ENCODE measurements around the gene ARR3.
"Not testable (repeated sequence)": the region's sequence is repeated elsewhere in the genome, so short reads cannot be mapped to it uniquely, and the experiment has no call there.

ARR3 gene

DNA sequence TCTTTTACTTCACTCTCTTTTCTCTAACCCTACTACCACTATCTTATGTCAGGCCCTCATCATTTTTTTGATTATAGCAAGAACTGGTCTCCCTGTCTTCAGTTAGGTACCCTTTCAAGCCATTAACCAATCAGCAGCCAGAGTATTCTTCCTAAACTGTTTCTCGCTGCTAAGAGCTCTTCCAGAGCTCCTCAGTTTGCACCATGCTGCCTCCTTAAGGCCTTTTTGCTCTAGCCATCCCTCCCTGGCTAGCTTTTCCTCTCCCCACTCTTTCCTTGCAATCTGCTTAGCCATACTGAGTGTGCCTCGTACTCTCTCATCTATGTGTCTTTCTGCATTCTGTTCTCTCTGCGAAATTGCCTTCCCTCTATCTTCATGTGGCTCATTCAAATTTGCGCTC, 54.6 kb downstream of the ARR3 start:
- no peaks in the 10 kb centered on the region for H3K4me1 ChIP-seq
- no peak overlapping the region for H3K4me3 ChIP-seq
- TF ChIP-seq Cebpa-rat (IDR thresholded peaks at IDR 0.05): no peak
- H3K9me3 ChIP-seq: no peaks in the 10 kb centered on the region
- no peak overlapping the region for H3K27ac ChIP-seq
- peaks cover 11% of the 10 kb centered on the region; the same call in 1 of the 2 replicates for H3K36me3 ChIP-seq
- H3K9ac ChIP-seq: no peak overlapping the region
- H3K4me2 ChIP-seq: no peak overlapping the region
- no peaks in the 10 kb centered on the region for H4K20me1 ChIP-seq
- H3K27me3 ChIP-seq: peaks cover 56% of the 10 kb centered on the region

DNA sequence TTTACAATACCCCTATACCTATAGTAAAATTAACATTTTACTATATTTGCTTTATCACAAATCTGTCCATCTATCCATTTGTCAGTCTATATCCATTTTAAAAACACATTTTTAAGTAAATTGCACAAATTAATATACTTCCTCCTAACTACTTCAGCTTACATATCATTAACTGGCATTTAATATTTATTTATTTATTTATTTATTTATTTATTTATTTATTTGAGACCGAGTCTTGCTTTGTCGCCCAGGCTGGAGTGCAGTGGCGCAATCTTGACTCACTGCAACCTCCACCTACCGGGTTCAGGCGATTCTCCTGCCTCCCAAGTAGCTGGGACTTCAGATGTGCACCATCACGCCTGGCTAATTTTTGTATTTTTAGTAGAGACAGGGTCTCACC, 55.5 kb downstream of the ARR3 start:
- not testable (repeated sequence) for H3K9me3 ChIP-seq, H3K9ac ChIP-seq, H3K4me1 ChIP-seq, H3K4me2 ChIP-seq, H4K20me1 ChIP-seq, H3K27ac ChIP-seq, H3K4me3 ChIP-seq
- peaks cover 11% of the 10 kb centered on the region; the same call in 1 of the 2 replicates for H3K36me3 ChIP-seq
- H3K27me3 ChIP-seq: peaks cover 62% of the 10 kb centered on the region

DNA sequence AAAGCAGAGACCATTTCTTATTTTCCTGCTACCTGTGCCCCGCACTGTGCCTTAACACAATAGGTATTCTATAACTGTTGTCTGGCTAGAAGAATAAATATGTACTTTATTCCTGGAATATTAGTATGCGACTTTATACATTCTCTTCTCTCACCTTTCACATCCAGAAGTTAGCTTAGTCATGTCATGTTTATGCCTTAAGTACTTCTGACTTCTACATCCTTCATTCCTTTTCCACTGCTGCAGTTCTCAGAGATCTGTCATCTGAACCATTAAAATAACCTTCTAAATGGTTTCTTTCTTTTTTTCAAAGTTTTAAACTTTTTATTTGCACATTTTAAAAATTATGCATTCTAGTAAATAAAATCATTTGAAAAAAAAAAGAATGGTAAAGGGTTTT, 56.2 kb downstream of the ARR3 start:
- no peak for TF ChIP-seq Cebpa-rat (IDR thresholded peaks at IDR 0.05)
- Histone ChIP-seq H3K4me1 (no peaks in the 10 kb centered on the region), H4K20me1 (no peaks in the 10 kb centered on the region), H3K4me2 (no peak overlapping the region), H3K36me3 (peaks cover 13% of the 10 kb centered on the region; the same call in 1 of the 2 replicates), H3K9me3 (no peaks in the 10 kb centered on the region), H3K9ac (no peak overlapping the region), H3K27ac (no peak overlapping the region), H3K27me3 (peaks cover 66% of the 10 kb centered on the region), H3K4me3 (no peak overlapping the region)

DNA sequence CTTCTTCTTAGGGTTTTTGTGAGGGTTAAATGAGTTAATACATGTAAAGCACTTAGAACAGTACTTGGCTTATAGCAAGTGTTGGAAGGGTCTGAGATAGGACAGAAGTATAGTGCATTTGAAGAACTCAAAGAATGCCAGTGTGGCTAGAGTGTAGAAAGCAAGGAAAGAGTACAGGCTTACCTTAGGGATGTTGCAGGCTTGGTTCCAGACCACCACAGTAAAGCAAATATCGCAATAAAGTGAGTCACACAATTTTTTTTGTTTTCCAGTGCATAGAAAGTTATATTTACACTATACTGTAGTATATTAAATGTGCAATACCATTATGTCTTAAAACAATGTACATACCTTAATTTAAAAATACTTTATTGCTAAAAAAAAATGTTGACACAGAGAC, 63.0 kb downstream of the ARR3 start:
- no peak overlapping the region for H3K27ac ChIP-seq
- H3K36me3 ChIP-seq: peaks cover 30% of the 10 kb centered on the region
- no peak overlapping the region for H3K4me3 ChIP-seq
- H3K9me3 ChIP-seq: no peaks in the 10 kb centered on the region
- no peak overlapping the region for H3K9ac ChIP-seq
- H4K20me1 ChIP-seq: no peaks in the 10 kb centered on the region
- H3K27me3 ChIP-seq: peaks cover 74% of the 10 kb centered on the region
- no peak for TF ChIP-seq Cebpa-rat (IDR thresholded peaks at IDR 0.05)
- H3K4me2 ChIP-seq: no peak overlapping the region
- H3K4me1 ChIP-seq: no peaks in the 10 kb centered on the region
